HG03103 (cell line): Measurements from ENCODE around the gene LRRK1.

Source experiments
- ATAC-seq: cut with Tn5 transposase; IDR thresholded peaks from one replicate; pipeline ENCODE4 v1.9.1; 2021; ENCODE audit warnings: low read depth; ENCODE audit not compliant: unreplicated experiment

The LRRK1 gene

DNA sequence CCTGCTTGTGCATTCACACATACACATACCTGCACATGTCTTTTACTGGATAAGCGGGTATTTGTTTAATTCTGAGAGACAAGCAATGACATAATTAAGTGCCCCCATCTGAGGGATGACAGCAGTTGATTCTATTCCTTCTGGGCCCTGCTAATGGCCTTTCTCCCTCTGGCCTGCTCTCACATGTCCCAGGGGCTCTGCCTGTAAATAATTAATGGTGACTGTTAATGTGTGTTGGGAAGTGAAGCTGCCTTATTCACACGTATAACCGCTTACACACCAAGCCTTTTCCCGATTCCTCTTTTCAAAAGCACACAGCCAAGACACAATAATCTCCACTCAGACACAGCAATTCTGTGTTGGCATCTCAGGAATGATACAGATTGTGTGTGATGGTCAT is 47.8 kb downstream of the LRRK1 start:
- no peak for ATAC-seq

- ATAC-seq: no peak
These were observed 49.2 kb downstream of the LRRK1 start for GRCh38 chr15:100968050-100968966.

GRCh38 chr15:100972975-100973350 is 53.8 kb downstream of the LRRK1 start:
- ATAC-seq: no peak

- no peak for ATAC-seq
These were observed 54.4 kb downstream of the LRRK1 start for GRCh38 chr15:100973351-100974111.

DNA sequence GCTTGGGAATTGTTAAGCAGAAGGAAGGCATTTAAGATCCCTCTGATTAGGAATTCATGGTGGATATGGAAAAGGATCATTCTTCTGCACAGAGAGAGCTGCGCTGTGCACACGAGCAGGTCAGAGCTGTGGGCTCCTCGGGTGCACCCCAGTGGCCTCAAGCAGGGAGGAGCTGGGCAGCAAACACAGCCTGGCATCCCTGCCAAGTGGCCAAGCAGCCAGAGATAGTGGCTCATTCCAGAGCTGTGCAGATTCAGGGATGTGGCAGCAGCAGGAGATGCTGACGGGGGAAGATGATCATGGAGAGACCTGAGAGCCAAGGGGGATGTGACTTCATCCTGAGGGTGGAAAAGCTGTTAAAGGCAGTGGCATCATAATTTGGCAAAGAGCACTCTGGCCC is 55.9 kb downstream of the LRRK1 start:
- no peak for ATAC-seq

DNA sequence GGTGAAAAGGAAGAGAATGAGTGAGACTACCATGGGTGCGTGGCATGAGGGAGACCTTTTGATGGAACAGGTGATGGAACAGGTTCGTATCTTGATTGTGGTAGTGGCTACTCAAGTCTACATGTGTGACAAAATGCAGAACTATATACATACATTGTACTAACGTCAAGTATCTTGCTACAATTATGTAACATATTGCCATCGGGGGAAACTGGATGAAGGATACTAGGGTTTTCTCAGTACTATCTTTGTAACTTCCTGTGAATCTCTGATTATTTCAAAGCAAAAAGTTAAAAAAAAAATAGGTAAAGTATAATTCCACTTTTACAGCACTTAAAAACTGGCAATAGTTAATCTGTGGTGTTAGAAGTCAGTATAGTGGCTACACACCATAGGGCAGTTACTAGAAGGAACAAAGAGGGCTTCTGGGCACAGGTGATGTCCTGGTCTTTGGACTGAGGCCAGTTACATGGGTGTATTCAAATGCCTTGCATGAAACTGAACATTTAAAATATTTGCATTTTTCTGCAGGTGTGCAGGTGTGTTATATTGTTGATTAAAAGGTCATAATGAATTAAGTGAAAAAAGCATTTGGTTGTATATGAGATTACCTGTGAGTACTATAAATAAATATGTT is 61.4 kb downstream of the LRRK1 start:
- no peak for ATAC-seq

- ATAC-seq: no peak
These were observed 61.9 kb downstream of the LRRK1 start for GRCh38 chr15:100981086-100981485.

DNA sequence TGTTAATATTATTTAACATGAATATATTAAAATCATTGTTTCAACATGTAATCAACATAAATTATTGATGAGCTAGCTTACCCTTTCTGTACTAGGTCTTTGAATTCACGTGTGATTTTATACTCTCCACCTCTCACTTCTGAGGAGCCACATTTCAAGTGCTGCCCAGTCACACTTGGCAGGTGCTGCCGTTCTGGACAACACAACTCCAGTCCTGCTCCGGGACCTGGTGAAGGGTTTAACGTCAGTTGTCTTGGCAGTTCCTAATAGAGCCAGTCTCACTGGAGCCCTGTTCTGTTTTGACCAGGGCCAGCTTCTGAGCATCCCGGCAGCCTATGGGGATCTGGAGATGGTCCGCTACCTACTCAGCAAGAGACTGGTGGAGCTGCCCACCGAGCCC is 64.1 kb downstream of the LRRK1 start:
- ATAC-seq: no peak

DNA sequence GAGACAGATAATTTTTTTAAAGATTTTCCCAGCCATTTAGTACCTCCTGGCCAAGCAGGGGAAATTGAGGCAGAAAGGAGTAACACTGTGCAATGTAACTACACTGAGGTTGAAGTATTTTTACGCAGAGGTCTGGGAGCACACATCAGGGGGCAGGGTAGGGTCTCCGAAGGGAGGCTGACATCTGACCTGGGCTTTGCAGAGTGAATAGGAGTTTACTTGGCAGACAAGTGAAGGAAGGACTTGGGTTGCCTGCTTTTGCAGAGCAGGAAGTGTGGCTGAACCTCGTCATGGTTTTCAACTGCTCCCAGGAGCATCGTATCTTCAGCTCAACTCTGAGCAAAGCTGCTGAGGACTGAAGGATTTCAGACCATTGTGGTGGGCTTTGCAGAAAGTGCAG is 66.2 kb downstream of the LRRK1 start:
- no peak for ATAC-seq

DNA sequence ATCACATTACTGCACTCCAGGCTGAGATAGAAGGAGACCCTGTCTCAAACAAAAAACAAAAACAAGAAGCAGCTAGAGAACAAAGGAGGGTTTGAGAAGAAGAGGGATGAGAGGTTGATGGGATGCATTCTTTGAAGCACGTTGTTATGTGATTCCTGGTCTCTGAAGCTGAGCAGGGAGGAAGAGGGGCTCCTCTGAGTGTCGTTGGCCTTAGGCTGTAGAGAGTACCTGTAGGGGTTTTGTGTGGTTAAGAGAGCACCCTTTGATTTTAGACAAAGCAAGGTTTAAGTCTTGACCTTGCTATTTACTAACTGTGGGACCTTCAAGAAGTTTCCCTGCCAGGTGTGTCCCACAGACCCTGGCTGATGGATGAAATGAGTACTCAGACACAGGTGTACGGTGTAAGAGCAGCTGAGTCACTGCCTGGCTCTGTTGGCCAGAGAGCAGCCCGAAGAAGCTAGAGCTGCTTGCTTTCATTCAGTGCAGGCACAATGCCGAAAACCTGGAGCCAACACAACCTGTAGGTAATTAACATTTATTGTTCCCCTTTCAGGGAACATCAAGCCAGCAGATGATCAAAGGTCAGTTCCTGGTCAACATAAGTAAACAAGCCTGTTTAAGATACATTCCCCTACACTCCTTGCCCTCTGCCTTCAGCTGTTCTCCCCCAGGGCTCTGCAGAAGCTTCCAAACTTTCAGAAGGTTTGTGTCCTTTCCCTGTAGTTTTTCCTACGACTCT is 67.2 kb downstream of the LRRK1 start:
- ATAC-seq: no peak

DNA sequence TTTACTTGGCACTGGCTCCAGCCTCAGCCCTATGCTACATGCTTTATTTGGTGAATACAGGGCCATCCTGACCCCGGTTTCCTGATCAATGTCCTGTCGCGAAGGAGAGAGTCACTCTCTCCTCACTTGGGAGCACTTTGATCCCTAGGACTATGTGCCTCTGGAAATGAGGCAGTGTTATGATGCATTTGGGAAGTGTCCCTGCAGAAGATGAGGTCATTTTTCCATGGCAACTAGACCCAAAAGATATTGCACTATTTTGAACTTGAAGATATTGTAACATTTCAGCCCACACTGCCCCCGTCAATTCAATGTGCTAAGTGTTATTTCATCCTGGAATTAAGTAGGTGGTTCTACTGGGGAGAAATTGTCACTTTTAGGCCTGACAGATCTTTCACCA is 68.0 kb downstream of the LRRK1 start:
- no peak for ATAC-seq

DNA sequence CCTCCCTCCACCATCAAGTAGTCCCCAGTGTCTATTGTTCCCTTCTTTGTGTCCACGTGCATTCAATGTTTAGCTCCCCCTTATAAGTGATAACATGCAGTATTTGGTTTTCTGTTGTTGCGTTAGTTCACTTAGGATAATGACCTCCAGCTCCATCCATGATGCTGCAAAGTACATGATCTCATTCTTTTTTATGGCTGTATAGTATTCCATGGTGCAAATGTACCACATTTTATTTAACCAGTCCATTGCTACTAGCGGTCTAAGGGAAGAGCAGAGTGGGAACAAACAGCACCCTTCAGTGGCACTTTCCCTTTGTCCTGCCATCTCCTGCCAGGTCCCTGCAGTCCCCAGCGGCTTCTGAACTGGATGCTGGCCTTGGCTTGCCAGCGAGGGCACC is 69.1 kb downstream of the LRRK1 start:
- no peak for ATAC-seq

GRCh38 chr15:100988857-100989256 is 69.7 kb downstream of the LRRK1 start:
- no peak for ATAC-seq

DNA sequence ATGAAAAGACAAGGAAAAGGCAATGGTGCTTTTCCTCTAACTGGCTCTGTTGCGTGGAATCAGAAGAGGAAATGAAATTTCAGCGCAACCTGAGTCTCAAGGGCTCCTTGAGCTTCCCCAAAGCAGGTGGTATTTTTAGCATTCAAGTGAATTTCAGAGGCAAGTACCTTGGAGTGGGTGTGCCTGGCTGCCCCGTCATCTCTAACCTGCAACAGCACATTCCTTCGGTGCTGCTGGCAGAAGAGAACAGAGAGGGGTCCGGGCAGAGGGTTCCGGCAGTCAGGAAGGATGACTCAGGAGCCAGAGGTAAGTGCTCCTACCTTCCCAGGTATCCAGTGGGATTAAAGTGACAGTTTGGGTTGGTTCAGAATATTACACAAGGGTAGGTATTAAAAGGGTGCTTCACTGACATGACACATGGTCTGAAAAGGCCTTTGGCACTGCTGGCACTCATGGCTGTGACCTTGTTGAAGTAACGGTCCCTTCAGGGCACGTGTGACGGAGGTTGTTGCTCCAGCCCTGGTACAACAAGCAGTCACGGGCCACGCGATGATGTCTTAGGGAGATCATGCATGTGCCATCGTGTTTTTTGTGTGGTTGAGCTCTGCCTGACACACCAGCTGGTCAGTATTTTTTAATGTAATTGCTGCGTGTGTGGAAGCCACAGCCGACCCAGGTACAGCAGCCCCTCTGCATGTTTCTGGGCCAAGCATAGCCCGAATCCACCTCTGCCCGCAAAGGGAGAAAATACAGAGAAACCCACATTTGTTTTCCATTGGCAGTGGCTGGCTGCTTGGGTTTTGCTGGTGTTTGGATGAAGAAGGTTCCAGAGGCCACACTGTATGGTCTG is 75.7 kb downstream of the LRRK1 start:
- ATAC-seq: no peak

GRCh38 chr15:100995471-100996430 is 76.6 kb downstream of the LRRK1 start:
- ATAC-seq: no peak

DNA sequence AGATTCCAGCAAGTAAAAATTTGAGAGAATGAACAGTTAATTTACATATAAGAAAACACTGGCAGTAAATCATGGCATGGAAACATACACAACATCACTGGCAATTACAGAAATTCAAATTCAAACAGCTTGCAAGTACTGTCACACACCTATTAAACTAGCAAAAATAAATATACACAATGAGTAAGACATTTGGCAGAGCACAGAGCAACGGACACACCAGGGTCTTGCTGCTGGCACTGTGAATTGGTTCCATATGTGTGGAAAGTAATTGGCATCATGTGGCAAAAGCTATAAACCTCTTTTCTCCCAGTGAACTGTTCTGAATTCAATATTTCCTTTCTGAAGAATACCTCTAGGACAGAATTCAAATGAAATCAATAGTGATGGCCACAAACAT is 78.3 kb downstream of the LRRK1 start:
- ATAC-seq: no peak

- no peak for ATAC-seq
These were observed 79.5 kb downstream of the LRRK1 start for GRCh38 chr15:100998630-100999029.

DNA sequence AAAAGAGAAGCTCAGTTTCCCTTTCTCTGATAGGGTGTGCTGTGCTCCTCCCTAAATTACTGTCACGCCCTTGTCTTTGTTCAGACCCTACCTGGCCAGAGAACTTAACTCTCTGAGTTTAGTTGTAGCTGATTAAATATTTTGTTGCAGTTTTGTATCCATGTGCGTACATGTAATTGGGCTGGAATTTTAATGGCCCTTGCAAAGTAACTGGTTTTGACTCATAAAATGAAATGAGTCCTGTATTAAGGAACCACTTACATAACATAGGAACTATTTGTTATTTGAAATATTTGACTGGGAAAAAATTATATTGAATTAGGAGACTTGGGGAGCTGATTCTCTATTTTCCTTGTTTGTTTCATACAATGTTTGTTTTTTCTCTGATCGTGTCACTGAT is 80.2 kb downstream of the LRRK1 start:
- no peak for ATAC-seq

DNA sequence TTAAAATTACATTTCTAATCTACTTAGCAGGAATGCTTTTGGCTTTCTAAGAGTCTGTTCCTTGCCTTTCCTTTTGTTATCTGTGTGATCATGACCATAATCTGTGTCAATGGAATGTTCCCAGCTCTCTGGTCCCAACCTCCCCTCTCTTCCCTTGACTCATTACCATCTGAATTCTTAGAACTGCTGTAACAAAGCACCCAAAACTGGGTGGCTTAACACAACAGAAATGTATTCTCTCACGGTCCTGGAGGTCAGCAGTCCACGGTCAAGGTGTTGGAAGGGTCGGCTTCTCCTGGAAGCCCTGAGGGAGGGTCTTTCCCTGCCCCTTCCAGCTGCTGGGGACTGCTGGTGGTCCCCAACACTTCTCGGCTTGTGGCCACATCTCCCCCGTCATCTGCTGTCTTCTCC is 81.1 kb downstream of the LRRK1 start:
- no peak for ATAC-seq
